DMS 273 treated with DMSO at 0.1 percent for 48 hours (cell line): ENCODE data around the gene MCAT.
"Not testable (repeated sequence)": the region's sequence is repeated elsewhere in the genome, so short reads cannot be mapped to it uniquely, and the experiment has no call there.

Experiments used
- DNase-seq: peaks from one replicate; lab custom pipeline; 2025; lab: John Stamatoyannopoulos, UW

MCAT gene

DNA sequence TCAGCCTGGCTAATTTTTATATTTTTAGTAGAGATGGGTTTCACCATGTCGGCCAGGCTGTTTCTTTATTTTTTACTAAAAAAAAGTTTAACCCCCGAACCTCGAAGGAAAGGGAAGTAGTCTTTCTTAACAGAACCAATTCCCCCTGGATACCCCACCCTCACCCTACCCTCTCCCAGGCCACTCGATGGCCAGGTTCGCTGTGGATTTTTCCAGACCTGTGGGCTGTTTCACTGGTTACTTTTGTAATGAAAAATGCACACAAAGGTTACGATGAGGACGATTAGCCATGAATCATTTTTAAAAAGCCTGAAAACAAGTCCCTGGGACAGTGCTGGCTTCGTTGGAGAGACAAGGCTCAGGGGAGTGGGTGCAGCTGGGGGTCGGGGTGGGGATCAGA is 10.7 kb upstream of the MCAT start:
- DNase-seq = no peak

DNA sequence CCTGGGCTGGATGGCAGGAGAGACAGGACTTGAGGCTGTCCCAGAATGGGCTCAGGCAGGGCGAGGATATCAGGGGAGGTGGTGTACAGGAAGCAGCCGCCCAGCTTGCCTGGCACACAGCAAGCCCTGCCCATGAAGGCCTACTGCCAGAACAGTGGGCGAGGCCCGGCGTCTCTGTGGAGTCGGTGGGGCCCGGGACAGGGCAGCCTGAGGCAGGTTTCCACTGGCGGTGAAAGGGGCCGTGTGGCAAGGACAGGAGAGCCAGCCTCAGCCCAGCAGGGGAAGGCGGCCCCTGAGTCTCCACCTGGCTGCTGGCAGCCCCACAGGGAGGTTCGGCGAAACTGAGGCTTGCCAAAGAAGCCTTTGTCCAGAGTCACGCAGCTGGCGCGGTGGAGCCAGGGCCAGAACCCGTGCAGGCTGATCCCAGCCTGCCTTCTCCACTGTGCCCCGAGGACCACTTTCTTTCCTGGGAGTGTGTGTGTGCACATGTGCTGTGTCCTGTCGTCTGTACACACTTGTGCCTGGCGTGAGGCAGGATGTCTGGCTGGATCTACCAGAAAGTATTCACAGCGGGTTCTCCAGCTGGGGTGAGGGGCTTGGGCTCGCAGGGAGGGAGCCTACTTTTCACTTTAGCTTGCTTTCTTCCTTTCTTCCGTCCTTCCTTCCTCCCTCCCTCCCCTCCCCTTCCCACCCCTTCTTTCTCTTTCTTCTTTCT is 9.3 kb upstream of the MCAT start:
- no peak for DNase-seq

DNA sequence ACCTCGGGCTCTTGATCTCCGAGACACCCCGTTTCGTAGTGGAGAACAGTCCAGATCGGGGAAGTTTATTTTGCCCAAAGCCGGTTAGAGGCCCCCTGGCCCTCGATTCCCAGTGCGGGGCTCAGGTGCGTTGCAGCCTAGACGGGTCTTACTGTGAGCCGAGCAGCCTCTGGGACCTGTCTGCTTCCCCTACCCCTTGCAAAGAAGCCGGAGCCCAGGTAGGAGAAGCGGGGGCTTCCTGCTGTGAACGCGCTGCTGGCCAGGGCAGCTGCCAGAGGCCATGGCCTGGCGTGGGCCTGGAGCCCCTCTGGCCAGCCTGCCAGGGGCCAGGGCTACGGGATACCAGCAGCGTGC is 8.8 kb upstream of the MCAT start:
- DNase-seq = no peak

DNA sequence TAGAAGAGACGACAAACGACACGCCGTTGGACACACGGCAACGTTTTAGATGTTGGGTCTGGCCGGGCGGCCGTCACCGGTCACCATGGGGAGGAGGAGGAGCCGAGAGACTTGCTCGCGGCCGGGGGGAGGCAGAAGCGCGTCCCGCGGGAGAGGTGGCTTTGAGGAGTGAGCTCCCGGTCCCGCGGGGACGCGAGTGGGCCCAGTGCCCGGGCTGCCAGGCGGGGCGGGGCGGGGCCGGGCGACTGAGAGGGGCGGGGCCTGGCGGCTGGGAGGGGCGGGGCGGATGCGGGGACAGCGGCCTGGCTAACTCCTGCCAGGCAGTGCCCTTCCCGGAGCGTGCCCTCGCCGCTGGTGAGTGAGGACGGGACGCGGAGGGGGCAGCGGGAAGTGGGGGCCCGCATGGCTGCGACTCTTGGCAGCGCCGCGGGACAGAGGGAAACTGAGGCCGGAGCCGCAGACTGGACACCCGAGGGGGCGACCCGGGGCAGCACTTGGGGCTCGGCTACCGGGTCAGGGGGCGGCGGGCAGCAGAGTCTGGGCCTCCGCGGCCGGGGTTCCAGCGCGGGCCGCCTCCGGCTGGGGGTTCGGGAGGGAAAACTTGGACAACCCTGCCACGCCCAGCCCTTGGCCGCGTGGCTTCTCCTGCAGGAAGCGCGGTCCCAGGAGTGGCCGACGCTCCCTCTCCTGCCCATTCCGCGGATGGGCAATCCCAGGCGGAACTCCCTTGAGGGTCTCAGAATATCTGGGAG is 8.2 kb upstream of the MCAT start, which contains the start of gene TSPO:
TSS of gene TSPO (plus strand) at position 309 of the 752 bp plus-strand sequence. CDS start 7,680 bp downstream, outside the sequence.
- DNase-seq = no peak

DNA sequence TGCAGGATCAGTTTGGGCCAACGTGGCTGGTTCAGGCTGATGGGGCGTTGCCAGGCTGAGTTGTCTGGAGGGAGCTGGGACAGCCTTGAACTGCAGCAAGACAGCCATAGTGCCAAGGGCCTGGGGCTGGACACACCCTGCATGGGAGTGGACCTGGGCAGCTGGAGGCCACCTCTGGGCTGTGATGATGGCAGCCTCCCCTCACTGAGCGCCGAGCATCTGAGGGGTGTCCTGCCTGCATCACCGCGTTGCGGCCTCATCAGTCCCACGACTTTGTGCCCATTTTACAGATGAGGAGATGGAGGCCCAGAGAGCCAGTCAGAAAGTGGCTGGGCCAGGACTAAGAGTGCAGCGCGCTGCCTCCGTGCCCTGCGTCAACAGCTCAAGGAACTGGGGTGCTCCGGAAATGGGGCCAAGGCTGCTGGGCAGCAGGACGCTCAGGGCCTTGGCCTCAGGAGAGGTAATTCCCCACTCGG is 7.6 kb upstream of the MCAT start:
- no peak for DNase-seq

DNA sequence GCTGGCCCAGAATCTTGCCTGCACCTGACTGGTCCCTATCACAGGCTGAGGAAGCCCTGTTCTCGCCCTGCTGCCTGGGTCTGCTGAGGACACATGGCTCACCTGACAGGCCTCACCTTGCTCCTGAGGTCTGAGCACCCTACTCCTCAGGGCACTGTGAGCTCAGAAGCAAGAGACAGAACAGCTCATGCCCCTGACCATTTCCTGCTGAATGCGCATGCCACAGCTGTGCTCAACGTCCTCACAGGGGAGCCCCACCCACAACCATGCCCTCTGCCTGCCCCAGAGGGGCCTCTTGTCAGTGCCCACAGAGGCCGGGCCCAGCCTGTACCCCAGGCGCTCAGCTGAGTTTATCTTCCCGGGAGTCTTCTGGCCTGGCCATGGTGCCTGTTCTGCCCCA is 5.4 kb upstream of the MCAT start:
- no peak for DNase-seq

DNA sequence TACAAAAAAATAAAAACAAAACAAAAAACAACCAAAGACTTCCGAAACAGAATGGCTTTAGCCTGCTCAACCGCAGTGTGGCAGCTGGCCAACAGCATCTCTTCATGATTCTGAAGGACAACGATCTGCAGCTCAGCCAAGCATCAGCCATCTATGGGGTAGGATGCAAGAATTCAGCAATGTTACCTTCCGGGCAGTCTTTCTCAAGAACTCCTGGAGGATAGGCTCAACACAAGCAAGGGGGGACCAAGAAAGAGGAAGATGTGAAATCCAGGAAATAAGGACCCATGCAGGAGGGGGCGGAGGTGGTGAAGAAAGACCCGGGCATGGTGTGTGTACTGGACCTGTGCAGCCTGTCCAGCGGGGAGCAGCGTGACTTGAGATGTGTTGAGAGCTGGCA is 4.6 kb upstream of the MCAT start:
- no peak for DNase-seq

DNA sequence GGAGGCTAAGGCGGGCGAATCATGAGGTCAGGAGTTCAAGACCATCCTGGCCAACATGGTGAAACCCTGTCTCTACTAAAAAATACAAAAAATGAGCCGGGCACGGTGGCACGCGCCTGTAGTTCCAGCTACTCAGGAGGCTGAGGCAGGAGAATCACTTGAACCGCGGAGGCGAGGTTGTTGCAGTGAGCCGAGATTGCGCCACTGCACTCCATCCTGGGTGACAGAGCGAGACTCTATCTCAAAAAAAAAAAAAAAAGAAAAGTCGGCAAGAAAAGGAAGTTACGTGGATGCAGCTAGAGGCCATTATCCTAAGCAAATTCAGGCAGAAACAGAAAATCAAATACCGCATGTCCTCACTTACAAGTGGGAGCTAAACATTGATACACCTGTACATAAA is 3.1 kb upstream of the MCAT start:
- DNase-seq = not testable (repeated sequence)

GRCh38 chr22:43145371-43145770 is 2.2 kb upstream of the MCAT start:
- not testable (repeated sequence) for DNase-seq

- no peak for DNase-seq
Observed at GRCh38 chr22:43144949-43145348, 1.8 kb upstream of the MCAT start.

DNA sequence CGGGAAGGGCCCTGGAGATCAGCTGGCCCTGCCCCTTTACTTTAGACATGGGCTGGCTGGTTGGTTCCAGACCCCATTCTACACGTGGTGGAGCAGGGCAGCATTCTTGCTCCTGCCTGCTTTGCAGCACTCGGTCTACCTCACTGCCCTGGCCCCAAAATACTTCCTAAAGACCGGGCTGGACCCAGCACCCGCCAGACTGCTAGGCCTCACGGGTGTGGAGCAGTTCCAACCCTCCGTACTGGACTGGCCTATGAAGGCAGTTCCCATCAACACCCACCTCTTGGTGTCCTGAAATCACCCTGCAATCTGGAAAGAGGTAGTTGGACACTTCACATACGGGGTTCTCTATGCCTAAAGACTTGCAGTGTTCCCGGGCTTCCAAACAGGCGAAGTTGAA is 6.4 kb downstream of the MCAT start:
- DNase-seq = no peak

DNA sequence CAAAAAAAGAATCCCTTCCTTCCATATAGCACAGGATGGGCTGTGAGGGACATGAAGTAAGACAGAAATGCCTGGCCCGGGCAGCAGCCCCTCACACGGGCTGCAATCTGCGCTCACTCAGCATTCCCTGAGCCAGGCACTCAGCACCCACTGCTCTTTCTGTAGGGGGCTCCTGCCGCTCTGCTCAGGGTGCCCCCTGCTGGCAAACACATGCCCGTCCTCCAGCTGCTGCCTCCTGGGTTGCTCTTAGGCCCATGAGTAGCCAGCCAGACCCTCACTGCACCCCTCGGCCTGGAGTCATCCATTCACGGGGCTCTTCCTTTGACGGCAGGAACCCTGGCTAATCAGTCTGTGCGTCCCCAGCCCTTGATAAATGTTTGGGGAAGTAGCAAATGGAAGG is 6.9 kb downstream of the MCAT start:
- DNase-seq = no peak

DNA sequence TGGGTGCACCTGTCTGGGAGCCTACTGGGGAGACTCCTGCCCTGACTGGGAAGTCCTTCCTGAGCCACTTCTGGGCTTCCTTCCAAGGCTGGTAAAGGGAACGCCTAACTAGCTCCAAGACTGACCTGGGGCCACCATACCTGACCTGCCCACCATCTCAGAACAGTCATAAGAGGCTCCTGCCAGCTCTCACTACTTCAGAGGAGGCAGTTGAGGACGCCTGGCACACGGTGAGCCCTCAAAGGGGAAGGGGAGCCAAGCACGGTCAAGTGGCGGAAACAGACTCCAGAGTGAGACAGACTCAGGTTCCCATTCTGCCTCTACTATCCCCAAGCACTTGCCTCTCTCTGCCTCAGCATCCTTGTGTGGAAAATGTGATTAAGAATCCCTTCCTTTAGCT is 7.6 kb downstream of the MCAT start:
- no peak for DNase-seq

DNA sequence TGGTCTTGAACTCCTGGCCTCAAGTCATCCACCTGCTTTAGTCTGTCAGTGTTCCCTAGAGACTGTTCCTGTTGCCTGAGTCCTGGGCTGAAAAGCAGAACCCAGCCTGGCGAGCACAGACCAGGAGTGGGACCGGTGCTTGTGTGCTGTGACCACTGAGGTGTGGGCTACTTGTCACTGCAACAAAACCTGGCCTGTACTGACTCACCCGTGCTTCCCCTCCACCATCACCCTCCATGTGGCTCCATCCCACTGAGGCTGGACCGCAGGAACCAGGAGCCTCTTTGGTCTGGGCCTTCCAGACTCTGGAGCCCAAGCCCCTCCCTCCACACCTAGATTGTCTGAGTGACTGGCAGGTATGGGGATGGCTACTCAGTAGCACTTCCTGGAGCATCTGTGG is 8.6 kb downstream of the MCAT start:
- DNase-seq = no peak

- DNase-seq = no peak
Observed at GRCh38 chr22:43133401-43133800, 9.8 kb downstream of the MCAT start.

GRCh38 chr22:43131773-43132501 is 11.3 kb downstream of the MCAT start:
- no peak for DNase-seq

- DNase-seq = no peak
Observed at GRCh38 chr22:43129426-43130425, 13.5 kb downstream of the MCAT start.

DNA sequence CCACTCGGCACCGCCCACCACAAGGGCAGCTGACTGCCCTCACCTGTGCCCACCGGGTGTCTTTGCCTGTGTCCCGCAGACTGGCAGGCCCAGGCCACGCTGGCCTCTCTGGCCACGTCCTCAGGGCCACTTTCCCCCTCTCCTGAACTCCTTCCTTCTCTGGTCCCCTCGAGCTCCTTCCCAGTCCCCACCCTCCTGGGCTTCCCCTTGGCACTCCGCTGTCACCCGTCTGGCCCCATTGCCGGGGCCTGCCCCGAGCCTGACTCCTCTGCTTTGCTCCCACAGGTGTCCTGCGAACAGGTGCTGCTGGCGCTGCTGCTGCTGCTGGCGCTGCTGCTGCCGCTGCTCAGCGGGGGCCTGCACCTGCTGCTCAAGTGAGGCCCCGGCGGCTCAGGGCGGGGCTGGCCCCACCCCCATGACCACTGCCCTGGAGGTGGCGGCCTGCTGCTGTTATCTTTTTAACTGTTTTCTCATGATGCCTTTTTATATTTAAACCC is 14.2 kb downstream of the MCAT start:
- no peak for DNase-seq

DNA sequence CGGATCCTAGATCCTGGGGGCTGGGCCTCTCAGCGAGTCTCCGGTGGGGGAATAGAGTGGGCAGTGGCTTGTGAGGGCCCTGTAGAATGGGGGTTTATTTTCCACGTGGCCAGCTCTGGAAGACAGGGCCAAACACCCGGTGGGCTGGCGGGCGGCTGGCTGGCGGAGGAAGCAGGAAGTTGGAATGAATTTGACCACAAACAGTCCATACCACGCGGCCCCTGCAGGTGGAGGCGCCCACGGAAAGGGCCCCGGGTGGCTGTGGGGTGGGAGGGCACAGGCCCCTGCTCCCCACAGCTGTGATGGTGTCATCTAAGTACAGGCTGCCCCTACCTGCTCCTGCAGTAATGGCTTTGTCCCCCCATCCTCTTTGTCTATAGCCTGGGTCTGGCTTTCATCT is 15.1 kb downstream of the MCAT start:
- DNase-seq = no peak

DNA sequence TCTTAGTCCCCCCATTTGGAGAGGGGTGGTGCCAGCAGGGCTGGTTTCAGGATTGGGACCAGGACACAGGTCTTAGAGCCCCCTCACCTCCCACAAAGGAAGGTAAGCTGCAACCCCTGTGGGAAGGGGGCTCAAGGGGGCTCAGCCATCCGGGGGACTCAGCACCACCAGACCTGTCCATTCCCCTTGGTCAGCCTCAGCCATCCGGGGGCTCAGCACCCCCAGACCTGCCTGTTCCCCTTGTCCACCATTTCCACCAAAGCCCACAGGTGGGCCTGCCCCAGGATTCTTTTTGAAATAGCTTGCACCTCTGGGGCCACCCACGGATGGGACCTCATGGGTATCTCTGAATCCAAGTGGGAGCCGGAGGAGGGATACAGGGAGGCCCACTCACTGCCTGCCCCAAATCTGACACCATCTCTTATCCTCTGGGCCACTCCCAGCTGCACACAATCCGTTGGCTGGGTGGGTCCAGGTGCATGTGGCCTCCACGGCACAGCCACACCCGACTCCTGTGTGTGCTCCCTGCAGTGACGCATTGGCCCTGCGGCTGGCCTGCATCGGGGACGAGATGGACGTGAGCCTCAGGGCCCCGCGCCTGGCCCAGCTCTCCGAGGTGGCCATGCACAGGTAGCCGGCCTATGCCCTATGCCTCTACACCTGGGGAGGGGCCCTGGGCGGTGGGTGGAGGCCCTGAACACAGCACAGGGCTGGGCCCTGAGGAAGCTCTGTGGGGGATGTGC is 15.9 kb downstream of the MCAT start:
- DNase-seq = no peak
